Mesenchymal stem cell (in vitro differentiated cells and primary cell): ENCODE measurements around the gene GTPBP3.
"Not testable (repeated sequence)": the region's sequence is repeated elsewhere in the genome, so short reads cannot be mapped to it uniquely, and the experiment has no call there.

Experiments
- DNase-seq: peaks from one replicate; pipeline ENCODE4 v3.0.0-alpha.2; 2013
- H2AFZ ChIP-seq: one replicate; pipeline ENCODE4 v1.6.1; 2013; ENCODE audit warnings: low read depth, mild to moderate bottlenecking, control low read depth, inconsistent platforms, low read length, moderate library complexity
- H2AK5ac ChIP-seq: 2 replicates; pipeline ENCODE4 v1.6.1; 2013; ENCODE audit warnings: low read length, moderate library complexity, mild to moderate bottlenecking, inconsistent platforms; ENCODE audit not compliant: severe bottlenecking
- H2BK120ac ChIP-seq: one replicate; pipeline ENCODE4 v1.6.1; 2013; ENCODE audit warnings: low read depth, mild to moderate bottlenecking, inconsistent platforms, low read length, moderate library complexity
- H2BK12ac ChIP-seq, 2 experiments: one replicate each; pipeline ENCODE4 v1.6.1; 2013; ENCODE audit warnings: inconsistent platforms in 2 of 2, low read length in 2 of 2, mild to moderate bottlenecking in 2 of 2, moderate library complexity in 2 of 2, control low read depth in 1 of 2
- H2BK15ac ChIP-seq: one replicate; pipeline ENCODE4 v1.6.1; 2013; ENCODE audit warnings: mild to moderate bottlenecking, low read depth, inconsistent platforms; ENCODE audit not compliant: poor library complexity, severe bottlenecking
- H2BK5ac ChIP-seq: 2 replicates; pipeline ENCODE4 v1.6.1; 2013; ENCODE audit warnings: low read depth, mild to moderate bottlenecking, low read length, control low read depth, inconsistent platforms; ENCODE audit not compliant: poor library complexity, severe bottlenecking
- H3K14ac ChIP-seq, 2 experiments: one replicate each; pipeline ENCODE4 v1.6.1; 2013; ENCODE audit warnings: inconsistent platforms in 2 of 2, low read length in 2 of 2, control low read depth in 1 of 2, mild to moderate bottlenecking in 1 of 2, moderate library complexity in 1 of 2
- H3K18ac ChIP-seq, 2 experiments: one replicate each; pipeline ENCODE4 v1.6.1; 2013; ENCODE audit warnings: inconsistent platforms in 2 of 2, low read length in 2 of 2, control low read depth in 1 of 2, low read depth in 1 of 2, mild to moderate bottlenecking in 1 of 2
- H3K23ac ChIP-seq, 2 experiments: one replicate each; pipeline ENCODE4 v1.6.1; 2013; ENCODE audit warnings: inconsistent platforms in 2 of 2, low read length in 2 of 2, mild to moderate bottlenecking in 2 of 2, moderate library complexity in 2 of 2, control low read depth in 1 of 2
- H3K27ac ChIP-seq: 2 replicates; pipeline ENCODE4 v1.5.1; 2013; ENCODE audit warnings: mild to moderate bottlenecking, moderate library complexity, low read length, control low read depth, inconsistent platforms; ENCODE audit not compliant: poor library complexity, severe bottlenecking
- H3K27me3 ChIP-seq, 2 experiments: 2 replicates each; pipeline versions ENCODE4 v1.6.1 to v1.7.0; 2013; ENCODE audit warnings: low read length in 2 of 2, mild to moderate bottlenecking in 2 of 2, moderate library complexity in 2 of 2, control low read depth in 1 of 2, inconsistent platforms in 1 of 2; ENCODE audit not compliant: control insufficient read depth in 1 of 2, insufficient read depth in 1 of 2
- H3K36me3 ChIP-seq, 2 experiments: 2 replicates each; pipeline versions ENCODE4 v1.6.1 to v1.7.0; 2013; ENCODE audit warnings: low read length in 2 of 2, control low read depth in 1 of 2, inconsistent platforms in 1 of 2, low read depth in 1 of 2, mild to moderate bottlenecking in 1 of 2; ENCODE audit not compliant: insufficient read depth in 2 of 2, control insufficient read depth in 1 of 2
- H3K4ac ChIP-seq, 2 experiments: one replicate each; pipeline ENCODE4 v1.6.1; 2013; ENCODE audit warnings: inconsistent platforms in 2 of 2, low read length in 2 of 2, mild to moderate bottlenecking in 2 of 2, moderate library complexity in 2 of 2, control low read depth in 1 of 2, low read depth in 1 of 2
- H3K4me1 ChIP-seq: 2 replicates; pipeline ENCODE4 v1.6.1; 2013; ENCODE audit warnings: low read depth, low read length, control low read depth; ENCODE audit not compliant: control insufficient read depth, insufficient read depth
- H3K4me2 ChIP-seq: 2 replicates; pipeline ENCODE4 v1.6.1; 2013; ENCODE audit warnings: low read length, mild to moderate bottlenecking, inconsistent platforms; ENCODE audit not compliant: poor library complexity, severe bottlenecking
- H3K4me3 ChIP-seq, 2 experiments: 2 replicates each; pipeline versions ENCODE4 v1.5.1 to v1.7.0; 2013; ENCODE audit warnings: low read length in 2 of 2, mild to moderate bottlenecking in 2 of 2, control low read depth in 1 of 2, low read depth in 1 of 2; ENCODE audit not compliant: insufficient read depth in 1 of 2
- H3K79me1 ChIP-seq: replicated peaks from 2 replicates; pipeline ENCODE4 v1.6.1; 2013; ENCODE audit warnings: mild to moderate bottlenecking, control low read depth, low read length, inconsistent platforms; ENCODE audit not compliant: poor library complexity, severe bottlenecking
- H3K9ac ChIP-seq: 2 replicates; pipeline ENCODE4 v1.7.0; 2013; ENCODE audit warnings: mild to moderate bottlenecking, low read length, moderate library complexity
- H3K9me3 ChIP-seq: 2 replicates; pipeline ENCODE4 v1.7.0; 2013; ENCODE audit warnings: mild to moderate bottlenecking, low read length; ENCODE audit not compliant: control insufficient read depth
- H4K8ac ChIP-seq: one replicate; pipeline ENCODE4 v1.6.1; 2013; ENCODE audit warnings: inconsistent platforms, mild to moderate bottlenecking, low read length, moderate library complexity
- H4K91ac ChIP-seq: one replicate; pipeline ENCODE4 v1.6.1; 2013; ENCODE audit warnings: mild to moderate bottlenecking, low read length, inconsistent platforms
- WGBS: methylation state at CpG from one replicate; pipeline ENCODE4 v1.1.7; 2013; ENCODE audit warnings: mixed read lengths; 5-methylcytosine and 5-hydroxymethylcytosine counted together

Gene GTPBP3

DNA sequence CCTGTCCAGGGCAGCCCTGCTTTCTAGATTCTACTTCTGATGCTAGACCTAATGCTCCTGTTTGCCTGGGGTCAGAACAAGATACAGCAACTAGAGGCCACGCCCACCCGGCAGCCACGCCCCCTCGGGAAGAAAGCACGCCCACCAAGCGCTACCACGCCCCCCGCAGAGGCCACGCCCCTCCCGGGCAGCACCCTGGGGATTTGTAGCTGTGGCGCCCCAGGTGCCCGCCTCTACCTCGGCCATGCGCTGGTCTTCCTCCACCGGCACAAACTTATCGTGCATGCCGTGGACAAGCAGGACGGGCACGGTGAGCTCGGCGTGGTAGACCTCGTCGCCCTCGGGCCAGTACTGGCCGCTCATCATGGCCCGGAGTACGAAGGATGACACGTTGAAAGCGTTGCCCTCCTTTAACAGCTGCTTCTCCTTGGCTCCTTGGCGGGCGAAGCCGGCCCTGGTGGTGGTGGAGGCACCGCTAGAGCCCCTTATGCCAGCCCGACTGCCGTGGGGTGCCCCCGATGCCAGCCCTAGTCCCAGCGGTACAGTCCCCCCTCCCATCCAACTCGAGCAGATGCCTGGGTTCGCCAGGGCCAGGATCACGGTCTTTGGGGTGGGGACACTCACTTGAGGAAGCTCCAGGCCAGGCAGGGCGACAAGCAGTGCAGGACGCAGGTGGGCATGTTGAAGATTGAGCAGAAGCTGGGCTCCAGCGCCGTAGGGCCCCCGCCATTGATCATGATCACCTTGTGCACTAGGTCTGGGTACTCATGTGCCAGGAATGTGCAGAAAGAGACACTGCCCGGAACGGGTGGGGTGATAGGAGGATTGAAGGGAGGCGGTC lies 43.1 kb upstream of the GTPBP3 start:
- 86% methylated on average over 47 of the region's 48 CpGs for WGBS
- no peak overlapping the region for H3K4me3 ChIP-seq
- H3K14ac ChIP-seq = no peak overlapping the region
- H3K18ac ChIP-seq = no peak overlapping the region
- peaks cover 19% of the 10 kb centered on the region for H3K79me1 ChIP-seq
- no peak overlapping the region for H2BK5ac ChIP-seq
- no peak overlapping the region for H2AK5ac ChIP-seq
- H3K4me1 ChIP-seq = peaks cover 18% of the 10 kb centered on the region
- no peak overlapping the region for H4K8ac ChIP-seq
- H2BK120ac ChIP-seq = no peak overlapping the region
- DNase-seq = no peak
- no peak overlapping the region for H3K4ac ChIP-seq
- no peaks in the 10 kb centered on the region for H3K27me3 ChIP-seq
- no peak overlapping the region for H3K27ac ChIP-seq
- no peak overlapping the region for H3K4me2 ChIP-seq
- no peaks in the 10 kb centered on the region for H3K9me3 ChIP-seq
- no peak overlapping the region for H2BK15ac ChIP-seq
- no peak overlapping the region for H3K9ac ChIP-seq
- H4K91ac ChIP-seq = no peak overlapping the region
- no peak overlapping the region for H2BK12ac ChIP-seq
- peaks cover 3 to 33% of the 10 kb centered on the region in 2 experiments for H3K36me3 ChIP-seq
- H3K23ac ChIP-seq = no peak overlapping the region
- H2AFZ ChIP-seq = no peak overlapping the region

GRCh38 chr19:17295551-17295950 lies 41.8 kb upstream of the GTPBP3 start:
- not testable (repeated sequence) for H2AFZ ChIP-seq, H3K27me3 ChIP-seq, H2BK120ac ChIP-seq, DNase-seq, H3K4me2 ChIP-seq, H3K23ac ChIP-seq, H3K18ac ChIP-seq, H3K4ac ChIP-seq, H3K14ac ChIP-seq, H2AK5ac ChIP-seq, H2BK15ac ChIP-seq, H4K91ac ChIP-seq, H4K8ac ChIP-seq, H2BK5ac ChIP-seq, H3K9me3 ChIP-seq, H2BK12ac ChIP-seq, H3K4me3 ChIP-seq, H3K9ac ChIP-seq
- 95% methylated on average over 6 of the region's 6 CpGs for WGBS
- peaks cover 3 to 42% of the 10 kb centered on the region in 2 experiments for H3K36me3 ChIP-seq
- H3K79me1 ChIP-seq = peaks cover 22% of the 10 kb centered on the region
- H3K27ac ChIP-seq = peak overlapping the region; percentile 60
- peaks cover 15% of the 10 kb centered on the region for H3K4me1 ChIP-seq

DNA sequence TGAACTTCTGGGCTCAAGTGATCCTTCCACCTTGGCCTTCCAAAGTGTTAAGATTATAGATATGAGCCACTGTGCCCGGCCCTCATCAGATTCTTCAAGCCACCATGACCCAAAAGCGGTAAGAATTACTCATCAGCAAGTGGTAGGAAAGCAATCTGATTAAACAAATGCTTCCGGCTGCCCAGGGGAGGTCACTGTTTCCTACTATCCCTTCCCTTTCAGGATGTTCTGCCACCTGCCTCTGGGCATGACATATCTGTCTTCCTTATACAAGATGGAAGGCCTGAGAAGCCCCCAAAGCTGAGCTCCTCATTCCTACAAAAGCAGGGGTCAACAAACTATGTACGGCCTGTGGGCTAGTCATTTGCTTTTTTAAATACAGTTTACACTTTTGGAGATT lies 41.1 kb upstream of the GTPBP3 start:
- no peak overlapping the region for H3K23ac ChIP-seq
- no peak overlapping the region for H3K14ac ChIP-seq
- no peak overlapping the region for H4K91ac ChIP-seq
- no peak overlapping the region for H2BK15ac ChIP-seq
- peak; percentile 74 for DNase-seq
- no peak overlapping the region for H2BK120ac ChIP-seq
- H3K4me3 ChIP-seq = no peak overlapping the region
- no peak overlapping the region for H3K18ac ChIP-seq
- peaks cover 18% of the 10 kb centered on the region for H3K4me1 ChIP-seq
- no peak overlapping the region for H3K4me2 ChIP-seq
- H3K27ac ChIP-seq = peak overlapping the region; percentile 60
- H3K36me3 ChIP-seq = peaks cover 3 to 49% of the 10 kb centered on the region in 2 experiments
- no peak overlapping the region for H2BK12ac ChIP-seq
- no peak overlapping the region for H2AFZ ChIP-seq
- 57% methylated on average over 4 of the region's 4 CpGs for WGBS
- peaks cover 29% of the 10 kb centered on the region for H3K79me1 ChIP-seq
- no peak overlapping the region for H4K8ac ChIP-seq
- no peak overlapping the region for H3K9ac ChIP-seq
- H3K27me3 ChIP-seq = no peaks in the 10 kb centered on the region
- no peaks in the 10 kb centered on the region for H3K9me3 ChIP-seq
- H2BK5ac ChIP-seq = no peak overlapping the region
- H2AK5ac ChIP-seq = no peak overlapping the region
- no peak overlapping the region for H3K4ac ChIP-seq

DNA sequence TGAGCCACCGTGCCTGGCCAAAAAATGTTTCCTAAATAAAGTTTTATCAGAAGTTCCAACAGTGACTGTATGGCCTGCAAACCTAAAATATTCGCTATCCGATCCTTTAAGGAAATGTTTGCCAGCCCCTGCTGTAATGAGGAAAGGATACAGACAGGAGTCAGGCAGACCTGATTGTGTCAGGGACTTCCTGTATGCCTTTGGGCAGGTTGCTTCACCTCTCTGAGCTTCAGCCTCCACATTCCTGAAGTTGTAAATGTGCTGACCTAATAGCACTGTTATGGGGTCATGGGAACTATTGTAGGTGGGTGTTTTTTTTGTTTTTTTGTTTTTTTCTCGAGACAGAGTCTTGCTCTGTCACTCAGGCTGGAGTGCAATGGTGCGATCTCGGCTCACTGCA lies 40.4 kb upstream of the GTPBP3 start:
- no peak overlapping the region for H2BK5ac ChIP-seq
- no peaks in the 10 kb centered on the region for H3K9me3 ChIP-seq
- H3K79me1 ChIP-seq = peaks cover 33% of the 10 kb centered on the region
- no peak overlapping the region for H2AK5ac ChIP-seq
- no peak overlapping the region for H4K91ac ChIP-seq
- no peak overlapping the region for H2AFZ ChIP-seq
- H3K23ac ChIP-seq = no peak overlapping the region
- no peak overlapping the region for H3K27ac ChIP-seq
- DNase-seq = no peak
- over 99% methylated on average over 6 of the region's 6 CpGs for WGBS
- H4K8ac ChIP-seq = no peak overlapping the region
- peaks cover 3 to 56% of the 10 kb centered on the region in 2 experiments for H3K36me3 ChIP-seq
- no peak overlapping the region for H3K18ac ChIP-seq
- H3K4me1 ChIP-seq = peaks cover 17% of the 10 kb centered on the region
- no peaks in the 10 kb centered on the region for H3K27me3 ChIP-seq
- H2BK12ac ChIP-seq = no peak overlapping the region
- H3K14ac ChIP-seq = no peak overlapping the region
- H3K9ac ChIP-seq = no peak overlapping the region
- H3K4me2 ChIP-seq = no peak overlapping the region
- H3K4ac ChIP-seq = no peak overlapping the region
- H2BK120ac ChIP-seq = no peak overlapping the region
- no peak overlapping the region for H2BK15ac ChIP-seq
- H3K4me3 ChIP-seq = no peak overlapping the region
